Measurements from ENCODE around the gene WFDC10B. TPM values are rescaled to one million over a fixed set of nuclear protein-coding genes. Genes with fewer than 3 reads are reported as not detected.
"Not testable (repeated sequence)": the region's sequence is repeated elsewhere in the genome, so short reads cannot be mapped to it uniquely, and the experiment has no call there.

Gene WFDC10B
- polyA plus RNA-seq (ENCODE audit: insufficient read length in 4 of 4) = not detected

DNA sequence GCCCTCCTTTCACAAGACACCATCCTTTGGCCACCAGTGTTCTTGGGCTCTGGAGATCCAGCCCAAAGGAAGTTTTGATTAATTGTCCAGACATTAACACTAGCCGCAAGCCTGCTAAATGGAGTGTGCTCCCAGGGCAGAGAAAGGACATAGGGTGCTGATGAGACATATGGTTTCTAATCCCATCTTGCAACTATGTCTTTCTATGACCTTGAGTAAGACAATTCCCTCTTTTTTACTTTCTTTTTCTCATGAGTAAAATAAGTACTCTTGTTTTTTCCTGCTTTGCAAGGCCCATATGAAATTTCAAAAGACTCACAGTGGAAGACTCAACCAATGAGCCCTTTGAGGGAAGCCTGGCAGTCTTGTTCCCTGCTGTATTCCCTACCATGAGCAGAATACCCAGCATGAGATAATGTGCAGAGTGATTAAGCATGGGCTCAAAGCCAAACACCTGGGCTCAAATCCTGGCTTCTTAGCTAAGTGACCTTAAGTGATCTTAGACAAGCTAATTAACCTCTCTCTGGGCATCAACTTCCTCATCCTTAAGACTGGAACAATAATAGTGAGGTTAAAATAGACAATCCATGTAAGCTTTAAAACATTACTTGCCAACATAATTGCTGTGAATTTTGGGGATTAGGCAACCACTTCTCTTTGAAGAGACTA, at the start of gene WFDC10B:
Gene WFDC10B, minus strand, starts transcription at position 51 of the 669 bp plus-strand sequence. CDS start 19,027 bp downstream, outside the sequence.
- DNase-seq (ENCODE audit: low read depth in 4 of 4, low spot score in 2 of 4) = no peak

- no peak for DNase-seq (ENCODE audit: low read depth in 4 of 4, low spot score in 2 of 4)
Observed at GRCh38 chr20:45752746-45753145, 47.9 kb upstream of the WFDC10B start.

- no peak for DNase-seq (ENCODE audit: low read depth in 4 of 4, low spot score in 2 of 4)
Observed at GRCh38 chr20:45751721-45752120, 46.9 kb upstream of the WFDC10B start.

- no peak for DNase-seq (ENCODE audit: low read depth in 4 of 4, low spot score in 2 of 4)
Observed at GRCh38 chr20:45745015-45745414, 40.2 kb upstream of the WFDC10B start.

- no peak for DNase-seq (ENCODE audit: low read depth in 4 of 4, low spot score in 2 of 4)
Observed at GRCh38 chr20:45742596-45742995, 37.8 kb upstream of the WFDC10B start.

DNA sequence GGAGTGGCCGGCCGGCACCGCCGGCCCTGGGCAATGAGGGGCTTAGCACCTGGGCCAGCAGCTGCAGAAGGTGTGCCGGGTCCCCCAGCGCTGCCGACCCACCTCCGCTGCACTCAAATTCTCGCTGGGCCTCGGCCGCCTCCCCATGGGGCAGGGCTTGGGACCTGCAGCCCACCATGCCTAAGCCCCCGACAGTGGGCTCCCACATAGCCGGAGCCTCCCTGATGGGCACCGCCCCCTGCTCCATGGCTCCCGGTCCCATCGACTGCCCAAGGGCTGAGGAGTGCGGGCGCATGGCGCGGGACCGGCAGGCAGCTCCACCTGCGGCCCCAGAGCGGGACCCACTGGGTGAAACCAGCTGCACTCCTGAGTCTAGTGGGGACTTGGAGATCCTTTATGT, 31.2 kb upstream of the WFDC10B start:
- no peak for DNase-seq (ENCODE audit: low read depth in 4 of 4, low spot score in 2 of 4)

DNA sequence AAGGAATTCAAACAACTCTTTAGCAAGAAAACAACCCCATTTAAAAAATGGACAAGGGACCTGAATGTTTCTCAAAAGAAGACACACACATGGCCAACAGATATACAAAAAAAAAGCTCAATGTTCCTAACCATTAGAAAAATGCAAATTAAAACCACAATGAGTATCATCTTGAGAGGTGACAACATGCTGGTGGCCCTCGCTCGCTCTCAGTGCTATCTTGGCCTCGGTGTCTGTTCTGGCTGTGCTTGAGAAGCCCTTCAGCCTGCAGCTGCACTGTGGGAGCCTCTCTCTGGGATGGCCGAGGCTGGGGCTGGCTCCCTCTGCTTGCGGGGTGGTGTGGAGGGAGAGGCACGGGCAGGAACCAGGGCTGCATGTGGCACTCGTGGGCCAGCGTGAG, 30.7 kb upstream of the WFDC10B start:
- DNase-seq (ENCODE audit: low read depth in 4 of 4, low spot score in 2 of 4) = no peak

GRCh38 chr20:45732199-45732598, 27.4 kb upstream of the WFDC10B start:
- no peak for DNase-seq (ENCODE audit: low read depth in 4 of 4, low spot score in 2 of 4)

DNA sequence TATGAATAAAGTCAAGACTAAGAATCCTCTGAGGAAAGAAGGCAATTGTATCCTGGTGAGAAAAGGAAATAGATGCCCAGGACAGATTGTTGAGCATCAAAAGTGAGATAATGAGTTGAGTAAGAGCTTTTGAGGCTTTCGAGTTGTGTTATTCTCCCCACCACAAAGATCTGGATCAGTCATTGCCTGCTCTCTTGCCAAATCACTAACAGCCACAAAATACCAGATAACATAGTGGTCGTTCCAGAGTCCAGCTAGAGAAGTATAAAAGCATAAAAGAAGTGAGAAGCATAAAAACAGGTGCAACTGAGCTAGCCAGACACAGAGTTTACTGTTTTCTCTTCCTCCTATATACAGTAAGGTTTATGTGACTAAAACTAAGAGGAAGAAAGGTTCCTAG, 22.2 kb upstream of the WFDC10B start:
- no peak for DNase-seq (ENCODE audit: low read depth in 4 of 4, low spot score in 2 of 4)

GRCh38 chr20:45725134-45725533, 20.3 kb upstream of the WFDC10B start:
- DNase-seq (ENCODE audit: low read depth in 4 of 4, low spot score in 2 of 4) = no peak

DNA sequence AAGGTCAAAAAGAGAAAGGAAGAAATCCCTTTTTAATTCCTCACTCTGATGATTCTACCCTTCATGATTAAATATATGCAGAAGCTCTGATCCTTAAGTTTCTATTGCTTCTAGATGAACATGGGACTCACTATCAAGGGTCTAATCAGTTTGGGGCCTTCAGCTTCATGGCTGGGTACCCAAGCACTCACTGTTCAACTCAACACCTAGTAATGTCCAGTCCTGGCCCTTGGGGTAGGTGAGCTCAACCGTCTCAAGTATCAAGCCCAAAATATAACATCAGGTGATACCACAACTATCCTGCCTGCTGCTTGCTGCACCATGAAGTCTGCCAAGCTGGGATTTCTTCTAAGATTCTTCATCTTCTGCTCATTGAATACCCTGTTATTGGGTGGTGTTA, 17.2 kb upstream of the WFDC10B start, which contains the start of gene SPINT4:
Gene SPINT4, plus strand, starts transcription at position 301 of the 400 bp plus-strand sequence. Its CDS starts 21 bp downstream, at position 322.
- DNase-seq (ENCODE audit: low read depth in 4 of 4, low spot score in 2 of 4) = no peak

DNA sequence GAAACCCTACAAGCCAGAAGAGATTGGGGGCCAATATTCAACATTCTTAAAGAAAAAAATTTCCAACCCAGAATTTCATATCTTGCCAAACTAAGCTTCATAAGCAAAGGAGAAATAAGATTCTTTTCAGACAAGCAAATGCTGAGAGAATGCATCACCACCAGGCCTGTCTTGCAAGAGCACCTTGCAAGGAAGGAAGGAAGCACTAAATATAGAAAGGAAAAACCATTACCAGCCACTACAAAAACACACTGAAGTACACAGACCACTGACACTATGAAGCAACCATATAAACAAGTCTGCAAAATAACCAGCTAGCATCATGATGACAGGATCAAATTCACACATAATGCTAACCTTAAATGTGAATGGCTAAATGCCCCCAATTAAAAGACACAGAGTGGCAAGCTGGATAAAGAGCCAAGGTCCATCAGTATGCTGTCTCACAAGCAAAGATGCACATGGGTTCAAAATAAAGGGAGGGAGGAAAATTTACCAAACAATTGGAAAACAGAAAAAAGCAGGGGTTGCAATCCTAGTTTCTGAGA, 11.4 kb upstream of the WFDC10B start:
- not testable (repeated sequence) for DNase-seq (ENCODE audit: low read depth in 4 of 4, low spot score in 2 of 4)

DNA sequence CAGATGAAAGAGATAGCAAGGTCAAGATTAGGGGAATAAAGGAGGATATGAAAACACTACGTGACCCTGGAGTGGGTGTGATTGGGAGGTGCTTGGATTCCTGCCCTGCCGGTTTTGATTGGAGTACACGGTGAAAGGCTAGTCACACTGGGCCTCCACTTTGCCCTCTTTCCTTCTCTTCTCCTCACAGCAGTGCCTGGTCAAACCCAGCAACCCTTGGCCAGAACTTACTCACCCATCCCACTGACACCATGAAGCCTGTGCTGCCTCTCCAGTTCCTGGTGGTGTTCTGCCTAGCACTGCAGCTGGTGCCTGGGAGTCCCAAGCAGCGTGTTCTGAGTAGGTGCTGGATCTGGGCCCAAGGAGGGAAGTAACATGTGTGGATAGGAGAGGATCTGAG, 2.9 kb downstream of the WFDC10B start, which contains the start of gene WFDC13:
Gene WFDC13, plus strand, starts transcription at position 166 of the 400 bp plus-strand sequence. Its CDS starts 86 bp downstream, at position 252.
- DNase-seq (ENCODE audit: low read depth in 4 of 4, low spot score in 2 of 4) = no peak

DNA sequence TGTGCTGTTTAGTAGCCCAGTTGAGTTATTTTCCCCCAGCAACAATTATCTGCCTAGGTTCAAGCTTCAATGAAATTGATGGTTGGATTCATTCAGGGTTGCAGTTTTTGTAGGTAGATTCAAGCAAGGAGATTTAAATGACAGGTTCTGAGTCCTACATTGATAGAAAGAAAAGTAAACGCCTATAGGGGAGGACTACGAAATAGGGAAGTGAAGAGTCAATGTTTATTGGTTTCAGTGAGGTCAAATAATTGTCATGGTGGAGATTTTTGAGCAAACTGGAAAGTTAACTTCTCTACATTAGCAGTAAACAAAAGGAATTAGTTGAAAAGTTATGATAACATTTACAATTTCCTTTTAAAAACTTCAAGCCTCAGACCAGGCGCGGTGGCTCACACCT, 3.7 kb downstream of the WFDC10B start:
- DNase-seq (ENCODE audit: low read depth in 4 of 4, low spot score in 2 of 4) = no peak

GRCh38 chr20:45695496-45695895, 9.3 kb downstream of the WFDC10B start:
- DNase-seq (ENCODE audit: low read depth in 4 of 4, low spot score in 2 of 4) = no peak

DNA sequence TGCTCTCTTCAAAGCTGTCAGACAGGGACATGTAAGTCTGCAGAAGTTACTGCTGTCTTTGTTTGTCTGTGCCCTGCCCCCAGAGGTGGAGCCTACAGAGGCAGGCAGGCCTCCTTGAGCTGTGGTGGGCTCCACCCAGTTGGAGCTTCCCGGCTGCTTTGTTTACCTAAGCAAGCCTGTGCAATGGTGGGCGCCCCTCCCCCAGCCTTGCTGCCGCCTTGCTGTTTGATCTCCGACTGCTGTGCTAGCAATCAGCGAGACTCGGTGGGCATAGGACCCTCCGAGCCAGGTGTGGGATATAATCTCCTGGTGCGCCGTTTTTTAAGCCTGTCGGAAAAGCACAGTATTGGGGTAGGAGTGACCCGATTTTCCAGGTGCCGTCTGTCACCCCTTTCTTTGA, 11.5 kb downstream of the WFDC10B start:
- DNase-seq (ENCODE audit: low read depth in 4 of 4, low spot score in 2 of 4) = not testable (repeated sequence)

- no peak for DNase-seq (ENCODE audit: low read depth in 4 of 4, low spot score in 2 of 4)
Observed at GRCh38 chr20:45685896-45686295, 18.9 kb downstream of the WFDC10B start.

DNA sequence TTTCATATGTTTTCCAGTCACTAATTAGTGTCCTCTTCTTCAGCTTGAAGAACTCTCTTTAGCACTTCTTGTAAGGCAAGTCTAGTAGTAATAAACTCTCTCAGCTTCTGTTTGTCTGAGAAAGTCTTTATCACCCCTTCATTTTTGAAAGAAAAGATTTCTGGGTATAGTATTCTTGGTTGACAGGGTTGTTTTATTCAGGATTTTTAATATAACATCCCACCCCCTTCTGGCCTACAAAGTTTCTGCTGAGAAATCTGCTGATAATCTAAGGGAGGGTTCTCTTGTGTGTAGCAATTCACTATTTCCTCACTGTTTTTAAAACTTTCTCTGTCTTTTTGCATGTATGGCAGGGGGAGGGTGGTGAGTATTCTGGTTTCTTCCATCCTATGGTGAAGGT, 25.2 kb downstream of the WFDC10B start:
- no peak for DNase-seq (ENCODE audit: low read depth in 4 of 4, low spot score in 2 of 4)

- no peak for DNase-seq (ENCODE audit: low read depth in 4 of 4, low spot score in 2 of 4)
Observed at GRCh38 chr20:45672765-45673164, 32.1 kb downstream of the WFDC10B start.

DNA sequence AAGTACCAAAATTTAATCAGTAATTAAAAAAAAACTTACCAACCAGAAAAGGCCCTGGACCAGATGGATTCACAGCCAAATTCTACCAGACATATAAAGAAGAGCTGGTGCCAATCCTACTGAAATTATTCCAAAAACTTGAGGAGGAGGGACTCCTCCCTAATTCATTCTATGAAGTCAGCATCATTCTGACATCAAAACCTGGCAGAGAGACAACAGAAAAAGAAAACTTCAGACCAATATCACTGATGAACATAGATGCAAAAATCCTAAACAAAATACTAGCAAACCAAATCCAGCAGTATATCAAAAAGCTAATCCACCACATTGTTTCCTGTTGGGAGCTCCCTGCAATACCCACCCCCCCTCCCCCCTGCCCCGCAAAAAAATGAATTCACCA, 34.7 kb downstream of the WFDC10B start, which contains the start of gene WFDC11:
Gene WFDC11, minus strand, starts transcription at position 101 of the 400 bp plus-strand sequence. CDS start 19,639 bp downstream, outside the sequence.
- no peak for DNase-seq (ENCODE audit: low read depth in 4 of 4, low spot score in 2 of 4)

GRCh38 chr20:45657038-45657437, 47.8 kb downstream of the WFDC10B start:
- not testable (repeated sequence) for DNase-seq (ENCODE audit: low read depth in 4 of 4, low spot score in 2 of 4)

DNA sequence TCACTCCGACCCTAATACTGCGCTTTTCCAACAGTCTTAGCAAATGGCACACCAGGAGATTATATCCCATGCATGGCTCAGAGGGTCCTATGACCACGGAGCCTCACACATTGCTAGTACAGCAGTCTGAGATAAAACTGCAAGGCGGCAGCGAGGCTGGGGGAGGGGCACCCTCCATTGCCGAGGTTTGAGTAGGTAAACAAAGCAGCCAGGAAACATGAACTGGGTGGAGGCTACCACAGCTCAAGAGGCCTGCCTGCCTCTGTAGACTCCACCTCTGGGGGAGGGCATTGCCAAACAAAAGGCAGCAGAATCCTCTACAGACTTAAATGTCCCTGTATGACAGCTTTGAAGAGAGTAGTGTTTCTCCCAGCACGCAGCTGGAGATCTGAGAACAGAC, 53.1 kb downstream of the WFDC10B start:
- DNase-seq (ENCODE audit: low read depth in 4 of 4, low spot score in 2 of 4) = not testable (repeated sequence)

Measured in left renal cortex interstitium (tissue), 4 donors.